Putamen (tissue), 1 donor: Measurements from ENCODE around the gene ATP8B4.

Source experiments
- DNase-seq: peaks from one replicate; pipeline ENCODE4 v3.0.0-alpha.2; 2016; ENCODE audit warnings: low spot score

Gene ATP8B4

GRCh38 chr15:49855917-49856637 lies 263.0 kb downstream of the ATP8B4 start:
- no peak for DNase-seq

- no peak for DNase-seq
Observed at GRCh38 chr15:49852756-49853155, 266.3 kb downstream of the ATP8B4 start.

DNA sequence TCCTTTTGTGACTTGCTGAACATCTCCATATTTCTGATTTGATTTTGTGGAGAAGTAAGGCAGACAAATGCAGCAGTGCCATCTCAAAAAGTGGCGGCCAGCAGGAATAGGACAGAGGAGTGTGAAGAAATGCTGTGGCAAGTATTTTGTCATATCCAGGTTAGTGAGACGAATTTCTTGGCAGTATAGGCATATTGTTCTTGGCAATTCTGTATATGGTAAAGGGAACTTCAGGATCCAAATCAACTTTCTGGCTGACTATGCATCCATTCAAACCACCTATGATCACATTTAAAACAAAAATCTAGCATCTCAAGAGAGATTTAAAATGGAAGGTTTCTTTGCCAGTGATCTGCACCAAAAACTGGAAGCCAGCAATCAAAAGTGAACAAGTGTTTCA lies 270.2 kb downstream of the ATP8B4 start:
- DNase-seq = no peak

DNA sequence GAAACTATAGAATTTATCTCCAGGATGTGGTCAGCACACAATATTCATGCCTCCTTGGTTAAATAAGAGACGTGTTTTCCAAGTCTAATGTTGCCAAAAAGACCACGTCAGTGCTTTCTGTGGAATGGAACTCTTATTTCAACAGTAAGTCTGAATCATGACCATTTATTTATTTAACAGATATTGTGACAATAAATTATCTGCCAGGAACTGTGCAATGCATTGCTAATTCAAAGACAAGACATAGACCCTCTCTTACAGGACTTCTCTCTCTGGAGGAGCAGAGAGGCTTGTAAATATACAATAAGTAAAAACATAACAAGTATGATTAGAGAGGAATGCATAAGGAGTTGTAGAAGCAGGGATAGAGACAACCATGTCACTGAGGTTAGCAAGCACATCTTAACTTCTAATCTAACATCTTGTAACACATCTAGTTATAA lies 270.7 kb downstream of the ATP8B4 start:
- DNase-seq = no peak

DNA sequence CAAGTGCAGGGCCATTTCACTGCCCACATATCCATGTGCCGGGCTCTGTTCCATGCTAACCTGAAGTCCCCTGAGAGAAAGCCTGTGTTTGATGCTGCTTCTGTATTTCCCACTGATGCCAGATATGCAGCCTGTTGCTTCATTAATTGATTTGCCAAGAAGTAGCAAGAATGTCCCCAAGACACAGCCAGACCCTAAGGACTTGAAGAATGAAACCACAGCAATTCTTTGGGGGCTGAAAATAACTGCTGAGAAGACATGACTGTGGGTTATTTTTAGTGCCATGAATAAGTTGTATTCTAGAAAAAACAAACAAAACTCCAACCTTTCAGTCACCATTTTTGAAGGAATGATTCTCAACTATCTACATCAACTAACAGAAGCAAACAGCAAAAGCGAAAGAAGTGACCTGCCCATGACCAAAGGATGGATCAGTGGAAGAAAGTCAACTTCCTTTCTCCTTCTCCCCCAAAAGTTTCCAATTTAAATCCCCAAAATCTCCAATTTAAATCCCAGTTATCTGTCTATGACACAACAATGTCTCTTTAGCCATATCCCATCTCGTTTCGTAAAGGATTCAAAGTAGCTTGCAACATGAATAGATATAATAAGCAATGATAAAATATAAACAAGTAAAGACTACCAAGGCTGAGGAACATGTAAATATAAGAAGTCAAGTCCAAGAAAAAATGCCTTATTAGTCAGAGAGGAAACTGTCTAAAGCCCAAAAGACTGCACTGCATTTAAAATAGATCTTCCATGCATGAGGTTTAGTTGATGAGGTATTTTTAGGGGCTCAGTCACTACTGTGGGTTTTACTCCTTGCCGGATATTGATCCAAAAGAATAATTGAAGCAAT lies 271.4 kb downstream of the ATP8B4 start:
- no peak for DNase-seq

DNA sequence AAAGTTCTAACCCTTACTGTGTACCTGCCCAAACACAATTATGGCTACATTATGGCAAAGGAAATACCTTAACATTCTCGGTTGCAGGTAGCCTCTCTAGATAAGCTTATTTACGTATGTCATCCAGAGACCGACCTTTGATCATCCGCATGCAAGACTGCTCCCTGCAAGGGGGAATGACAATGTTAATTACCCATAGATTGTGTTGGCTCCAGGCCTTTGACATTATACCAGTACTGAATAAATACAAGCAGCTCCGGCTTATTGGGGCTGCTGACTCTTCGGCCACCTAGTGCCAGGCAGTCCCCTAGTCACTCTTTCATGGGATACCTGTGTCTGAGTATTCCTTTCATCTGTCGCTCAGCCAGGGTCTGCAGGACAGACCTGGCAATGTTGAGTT lies 274.6 kb downstream of the ATP8B4 start:
- no peak for DNase-seq

GRCh38 chr15:49843725-49844124 lies 275.3 kb downstream of the ATP8B4 start:
- no peak for DNase-seq

- no peak for DNase-seq
Observed at GRCh38 chr15:49842031-49842730, 276.9 kb downstream of the ATP8B4 start.

- no peak for DNase-seq
Observed at GRCh38 chr15:49832511-49832910, 286.5 kb downstream of the ATP8B4 start.

DNA sequence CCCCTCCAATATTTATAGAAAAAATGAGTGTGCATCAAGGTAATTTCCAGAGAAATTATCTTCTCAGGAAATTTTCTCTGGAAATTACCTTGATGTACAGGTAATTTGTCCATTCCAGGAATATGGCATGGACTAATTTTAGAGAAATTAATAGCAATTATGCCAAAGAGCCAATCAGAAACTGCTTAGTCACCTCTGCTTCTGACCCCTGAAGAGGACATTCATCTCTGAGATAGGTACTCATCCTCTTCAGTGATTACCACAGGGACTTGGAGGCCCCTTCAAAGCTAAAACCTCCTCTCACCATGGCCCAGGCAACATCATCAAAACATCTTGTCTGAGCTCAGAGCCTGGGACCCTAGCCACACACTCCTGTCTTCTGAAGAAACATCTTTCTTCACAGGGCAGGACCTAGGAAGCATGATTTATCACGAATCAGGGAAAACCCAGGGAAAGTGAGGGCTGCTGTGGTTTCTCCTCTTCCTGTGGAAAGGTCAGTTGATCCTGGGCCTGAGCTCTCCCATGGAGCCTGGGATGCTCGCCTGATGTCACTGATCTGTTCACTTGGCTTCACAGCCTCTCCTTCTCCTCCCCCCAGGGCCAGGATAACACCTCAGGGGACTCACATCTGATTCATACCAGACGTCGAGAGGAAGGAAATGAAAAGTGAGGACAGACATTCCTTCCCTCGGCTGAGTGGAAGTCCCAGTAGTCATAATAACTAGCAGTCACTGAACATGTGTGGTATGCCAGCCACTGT lies 287.6 kb downstream of the ATP8B4 start:
- DNase-seq = no peak

DNA sequence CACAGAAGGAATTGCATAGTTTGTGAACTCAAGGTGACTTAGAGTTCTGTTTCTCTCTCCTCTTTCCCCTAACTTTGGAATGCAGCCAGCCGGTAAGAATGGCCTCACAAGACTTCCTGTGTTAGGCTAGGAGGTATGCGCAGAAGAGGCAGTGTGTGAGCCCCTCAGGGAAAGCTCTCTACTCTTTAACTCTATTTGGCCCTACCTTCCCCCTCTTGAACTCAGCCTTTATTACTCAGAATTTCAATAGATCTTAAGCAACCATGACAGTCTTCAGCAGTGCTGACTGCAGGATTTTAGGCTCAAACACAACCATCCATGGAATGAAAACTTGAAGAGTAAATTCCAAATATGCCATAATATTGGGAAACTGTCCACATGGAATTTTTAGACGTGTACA lies 288.6 kb downstream of the ATP8B4 start:
- no peak for DNase-seq

GRCh38 chr15:49827311-49827710 lies 291.7 kb downstream of the ATP8B4 start:
- DNase-seq = peak; percentile 53

DNA sequence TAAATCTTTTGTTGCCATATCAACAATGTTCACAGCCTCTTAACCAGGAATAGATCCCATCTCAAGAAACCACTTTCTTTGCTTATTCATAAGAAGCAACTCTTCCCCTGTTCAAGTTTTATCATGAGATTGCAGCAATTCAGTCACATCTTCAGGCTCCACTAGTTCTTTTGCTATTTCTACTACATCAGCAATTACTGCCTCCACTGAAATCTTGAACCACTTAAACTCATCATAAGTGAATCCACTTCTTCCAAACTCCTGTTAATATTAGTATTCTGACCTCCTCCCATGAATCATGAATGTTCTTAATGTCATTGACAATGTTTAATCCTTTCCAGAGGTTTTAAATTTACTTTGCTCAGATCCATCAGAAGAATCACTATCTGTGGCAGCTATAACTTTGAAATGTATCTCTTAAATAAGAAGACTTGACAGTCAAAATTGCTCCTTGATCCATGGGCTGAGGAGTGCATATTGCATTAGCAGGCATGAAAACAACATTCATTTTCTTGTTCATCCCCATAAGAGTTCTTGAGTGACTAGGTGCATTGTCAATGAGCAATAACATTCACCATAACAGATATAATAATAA lies 292.3 kb downstream of the ATP8B4 start:
- DNase-seq = peak; percentile 19

DNA sequence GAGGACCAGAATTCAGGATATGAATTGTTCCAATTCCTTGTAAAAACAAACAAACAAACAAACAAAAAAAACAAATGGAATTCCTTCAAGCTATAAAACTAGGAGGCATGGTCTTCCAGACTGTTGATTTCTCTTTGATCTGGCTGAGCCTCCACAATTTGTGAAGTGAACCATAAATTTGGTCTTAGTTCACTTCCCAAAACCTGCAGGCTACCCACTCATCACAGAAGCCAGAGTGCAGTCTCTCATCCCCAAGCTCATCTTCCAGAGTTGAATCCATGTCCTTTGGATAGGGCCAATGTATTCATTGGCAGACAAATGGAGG lies 294.3 kb downstream of the ATP8B4 start:
- no peak for DNase-seq

DNA sequence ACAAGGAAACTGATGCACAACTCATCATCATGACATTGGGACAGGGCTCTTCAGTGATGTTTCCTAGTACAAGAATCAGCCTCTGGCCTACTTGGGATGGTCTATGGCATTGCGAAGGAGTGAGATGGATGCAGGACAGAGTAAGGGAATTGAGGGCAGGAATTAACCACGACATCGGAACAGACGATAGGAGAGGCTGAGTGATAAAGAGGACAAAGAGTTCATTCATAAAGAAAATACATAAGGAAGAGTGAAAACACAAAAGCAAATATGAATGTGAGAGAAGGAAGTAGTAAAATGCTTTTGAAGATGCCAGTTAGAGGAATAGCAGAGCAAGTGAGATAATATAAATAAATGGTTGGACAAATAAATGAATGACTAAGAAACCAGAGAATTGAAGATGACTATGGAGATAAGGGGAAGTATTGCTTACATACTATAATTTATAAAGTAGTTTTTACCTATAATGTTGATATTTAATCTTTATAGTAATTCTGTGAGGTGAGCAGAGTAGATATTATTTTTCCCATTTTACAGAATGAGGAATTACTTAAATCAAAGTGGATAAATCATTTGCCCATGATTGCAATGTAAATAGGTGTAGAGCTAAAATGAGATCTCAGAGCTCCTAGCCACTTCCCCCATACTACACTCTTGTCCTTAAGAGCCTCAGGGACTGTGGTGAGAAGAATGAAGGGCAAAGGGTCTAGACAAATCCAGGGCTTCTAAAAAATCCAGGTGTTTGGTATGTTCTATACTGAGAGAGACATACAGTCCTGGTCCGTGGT lies 294.9 kb downstream of the ATP8B4 start:
- no peak for DNase-seq

GRCh38 chr15:49817100-49817499 lies 301.9 kb downstream of the ATP8B4 start:
- DNase-seq = no peak

GRCh38 chr15:49815950-49816349 lies 303.1 kb downstream of the ATP8B4 start:
- no peak for DNase-seq

GRCh38 chr15:49815526-49815925 lies 303.5 kb downstream of the ATP8B4 start:
- no peak for DNase-seq

GRCh38 chr15:49814709-49815108 lies 304.3 kb downstream of the ATP8B4 start:
- no peak for DNase-seq

DNA sequence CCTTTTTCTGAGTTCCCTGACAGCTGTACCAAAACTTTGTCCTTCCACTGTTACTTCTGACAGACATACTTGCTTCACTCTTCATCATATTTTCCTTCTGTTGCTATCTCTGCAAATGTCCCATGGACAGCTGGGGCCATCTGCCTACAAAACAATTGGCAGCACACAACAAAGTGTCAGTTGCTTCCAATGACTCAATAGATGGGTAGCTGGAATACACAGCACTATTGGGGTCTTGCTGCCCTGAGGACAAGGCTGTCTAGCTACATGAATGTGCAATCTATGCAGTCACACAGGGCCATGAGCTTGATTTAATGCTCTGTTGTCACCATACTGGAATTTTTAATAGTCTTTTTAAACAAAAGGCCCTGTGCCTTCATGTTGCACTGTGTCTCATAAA lies 305.4 kb downstream of the ATP8B4 start:
- DNase-seq = no peak

GRCh38 chr15:49810720-49811119 lies 308.3 kb downstream of the ATP8B4 start:
- DNase-seq = no peak
